ENCODE results near the gene ANXA11. TPM values are rescaled to one million over a fixed set of nuclear protein-coding genes. Genes with fewer than 3 reads are reported as not detected.
A peak's percentile ranks its signal among the peaks of the same experiment; 100 is the strongest.
"Not testable (repeated sequence)": the region's sequence is repeated elsewhere in the genome, so short reads cannot be mapped to it uniquely, and the experiment has no call there.

Gene ANXA11
- 219 and 266 TPM in 2 replicates for total RNA-seq
- polyA plus RNA-seq (2012): 136 TPM

DNA sequence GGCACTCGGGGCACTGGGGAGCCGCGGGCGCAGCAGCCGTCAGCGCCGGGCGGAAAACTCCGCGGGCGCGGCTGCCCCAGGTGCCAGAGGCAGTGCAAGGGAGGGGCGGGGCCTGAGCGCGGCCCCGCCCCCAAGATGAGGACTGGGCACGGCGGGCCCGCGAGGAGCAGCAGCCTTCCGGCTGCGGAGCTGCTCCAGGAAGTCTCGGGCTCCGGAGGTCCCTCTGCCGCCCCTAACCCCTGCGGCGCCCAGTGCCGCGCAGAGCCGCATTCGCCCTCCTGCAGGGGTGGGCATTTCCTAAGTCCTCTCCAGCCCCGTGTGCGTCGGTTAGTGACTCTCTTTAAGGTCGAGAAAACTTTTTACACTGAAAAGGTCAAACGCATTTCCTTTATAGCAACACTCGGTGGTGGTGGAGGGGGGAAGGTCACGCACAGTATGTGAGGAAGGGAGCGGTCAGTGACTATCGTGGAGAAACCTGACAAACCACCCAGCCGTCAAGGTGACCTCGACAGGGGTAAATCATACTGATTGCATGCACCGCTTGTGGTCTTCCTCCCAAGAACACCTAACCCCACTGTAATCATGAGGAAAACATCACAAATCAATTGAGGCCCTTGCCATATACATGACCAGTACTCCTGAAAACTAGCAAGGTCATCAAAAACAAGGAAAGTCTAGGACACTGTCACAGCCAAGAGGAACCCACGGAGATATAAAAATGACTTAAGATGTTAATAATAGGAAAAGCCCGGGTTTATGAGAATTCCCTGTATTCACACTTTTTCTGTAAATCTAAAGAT, at the start of gene ANXA11:
Gene ANXA11 (minus strand): TSS at position 61 of the 800 bp plus-strand sequence. CDS start 32,676 bp downstream, outside the sequence.
- peak; percentile 82 for DNase-seq (ENCODE audit: low read depth)

DNA sequence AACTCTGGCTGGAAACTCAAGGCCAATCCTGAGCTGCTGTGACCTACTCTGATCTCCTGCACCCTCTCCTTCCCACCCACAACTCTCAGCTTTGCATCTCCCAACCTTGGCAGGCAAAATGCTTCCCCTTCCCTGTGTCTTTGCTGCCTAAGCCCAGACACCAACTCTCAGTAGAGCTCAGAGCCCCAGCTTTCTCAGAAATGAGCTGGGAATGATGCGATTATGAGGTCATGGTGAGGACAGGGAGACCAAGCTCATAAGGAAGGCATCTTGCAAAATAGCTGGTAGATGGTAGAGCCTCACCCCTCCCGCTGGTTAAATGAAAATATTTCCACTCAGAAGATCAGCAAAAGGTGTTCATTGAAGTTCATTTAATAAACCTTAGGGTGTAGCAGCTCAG, 49.4 kb upstream of the ANXA11 start:
- DNase-seq (ENCODE audit: low read depth): not testable (repeated sequence)

DNA sequence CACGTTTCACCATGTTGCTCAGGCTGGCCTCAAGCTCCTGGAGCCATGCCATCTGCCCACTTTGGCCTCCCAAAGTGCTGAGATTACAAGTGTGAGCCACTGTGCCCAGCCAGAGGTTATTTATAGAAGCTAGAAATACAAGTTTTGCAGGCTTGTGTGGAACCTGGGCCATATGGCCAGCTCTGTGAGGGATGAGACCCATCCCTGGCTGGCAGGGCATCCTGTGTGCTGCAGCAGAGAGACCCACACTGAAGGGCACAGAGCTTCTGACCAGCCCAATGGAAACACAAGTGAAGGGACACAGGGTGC, 48.6 kb upstream of the ANXA11 start:
- DNase-seq (ENCODE audit: low read depth): not testable (repeated sequence)

DNA sequence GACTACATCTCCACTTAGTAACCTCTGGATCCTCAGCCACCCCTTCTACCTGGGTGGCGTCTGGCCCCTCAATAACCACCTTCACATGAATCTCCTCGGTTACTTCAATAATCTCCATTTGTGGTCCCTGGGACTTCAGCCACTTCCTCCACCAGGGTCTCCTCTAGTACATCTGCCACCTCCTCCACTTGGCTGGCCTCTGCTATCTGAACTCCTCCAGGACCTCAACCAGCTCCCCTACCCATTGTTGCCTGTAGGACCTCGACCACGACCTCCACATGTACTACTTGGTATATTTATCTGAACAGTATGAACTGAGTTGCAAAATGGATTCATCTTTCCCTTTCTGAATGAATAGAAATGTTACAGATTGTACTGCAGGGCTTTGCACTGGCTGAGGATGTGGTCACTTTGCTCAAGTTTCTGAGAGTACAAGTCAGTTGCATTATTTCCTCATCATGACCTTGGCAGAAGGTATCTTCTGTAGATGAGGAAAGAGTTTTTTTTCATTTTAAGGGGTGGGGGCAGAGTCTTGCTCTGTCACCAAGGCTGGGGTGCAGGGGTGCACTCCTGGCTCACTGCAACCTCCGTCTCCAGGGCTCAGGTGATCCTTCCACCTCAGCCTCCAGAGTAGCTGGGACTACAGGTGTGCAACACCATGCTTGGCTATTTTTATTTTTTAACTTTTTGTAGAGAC, 48.1 kb upstream of the ANXA11 start:
- no peak for DNase-seq (ENCODE audit: low read depth)

DNA sequence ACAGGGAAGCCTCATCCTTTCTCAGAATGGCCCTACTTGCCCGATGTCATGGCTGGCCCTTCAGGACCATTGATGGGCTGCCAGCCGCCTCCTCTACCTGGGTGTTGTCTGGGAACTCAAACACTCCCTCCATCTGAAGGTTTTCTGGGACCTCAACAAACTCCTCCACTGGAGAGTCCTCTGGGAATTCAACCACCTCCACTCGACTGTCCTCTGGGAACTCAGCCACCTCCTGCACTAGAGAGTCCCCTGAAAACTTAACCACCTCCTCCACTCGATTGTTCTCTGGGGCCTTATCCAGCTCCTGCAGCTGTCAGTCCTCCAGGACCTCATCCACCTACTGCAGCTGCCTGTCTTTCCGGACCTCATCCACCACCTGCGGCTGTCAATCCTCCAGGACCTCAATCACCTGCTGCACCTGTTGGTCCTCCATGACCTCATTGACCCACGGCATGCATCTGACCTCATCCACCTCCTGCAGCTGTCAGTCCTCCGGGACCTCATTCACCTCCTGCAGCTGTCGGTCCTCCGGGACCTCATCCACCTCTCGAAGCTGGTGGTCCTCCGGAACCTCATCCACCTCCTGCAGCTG, 47.1 kb upstream of the ANXA11 start:
- DNase-seq (ENCODE audit: low read depth): peak; percentile 84

DNA sequence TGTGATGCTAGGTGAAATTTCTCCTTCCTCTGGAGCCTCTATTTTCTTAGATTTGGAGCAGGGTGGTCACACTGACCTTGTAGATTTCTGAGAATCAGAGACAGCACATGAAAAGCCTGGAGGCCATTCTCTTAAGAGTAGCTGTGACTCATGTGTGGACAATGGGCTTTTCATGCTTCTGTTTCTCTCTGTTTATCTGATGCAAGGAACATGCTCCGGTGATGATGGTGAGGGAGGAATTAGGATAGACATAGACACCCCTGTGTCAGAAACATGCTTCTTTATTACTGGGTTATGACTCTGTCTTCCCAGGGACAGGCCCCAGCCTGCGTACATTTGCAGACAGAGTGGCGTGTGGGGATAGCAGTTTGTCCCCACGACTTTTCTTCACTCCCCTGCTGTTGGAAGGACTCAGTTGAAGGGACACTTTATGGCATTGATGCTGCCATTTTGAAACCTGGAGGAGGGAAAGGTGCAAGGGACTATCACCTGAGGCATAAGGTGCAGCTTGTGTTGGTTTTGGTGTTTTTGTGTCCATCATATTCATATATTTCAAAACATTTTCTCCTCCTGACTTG, 46.5 kb upstream of the ANXA11 start:
- not testable (repeated sequence) for DNase-seq (ENCODE audit: low read depth)

DNA sequence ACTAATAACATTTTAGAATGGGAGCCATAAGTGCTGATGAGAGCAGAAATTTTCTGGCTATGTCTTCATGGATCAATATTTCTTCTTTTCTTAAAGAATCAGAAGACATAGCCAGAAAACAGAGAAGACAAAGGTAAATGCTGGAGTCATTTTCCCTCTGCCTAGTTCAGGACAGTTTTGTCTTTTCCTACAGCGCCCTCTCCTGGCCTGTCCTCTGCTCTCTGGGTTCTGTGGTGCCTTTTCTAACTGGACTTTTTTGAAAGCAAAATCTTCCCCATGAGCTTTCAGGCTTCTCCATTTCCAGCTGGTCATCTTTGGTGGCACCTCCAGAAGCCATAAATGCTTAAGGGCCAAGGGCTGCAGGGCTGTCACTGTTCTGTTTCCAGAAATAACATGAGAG, 45.1 kb upstream of the ANXA11 start:
- not testable (repeated sequence) for DNase-seq (ENCODE audit: low read depth)

DNA sequence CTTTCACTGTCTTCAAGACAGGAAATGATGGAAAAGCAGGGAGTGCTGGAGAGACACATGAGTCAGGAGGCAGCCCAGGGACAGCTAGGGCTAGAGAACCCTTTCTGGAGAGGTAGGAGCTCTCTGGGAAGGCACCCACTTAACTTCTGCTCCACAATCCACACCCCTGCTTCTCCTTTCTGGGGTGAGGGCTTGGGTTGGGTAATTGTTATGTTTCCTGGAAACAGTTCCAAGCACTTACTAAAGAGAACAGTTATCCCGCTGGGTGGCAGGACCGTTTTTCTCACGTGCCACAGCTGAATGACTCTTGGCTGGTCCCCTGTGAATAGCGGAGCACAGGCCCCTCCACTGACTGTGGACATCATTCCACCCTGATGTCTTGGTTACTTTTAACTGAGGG, 44.6 kb upstream of the ANXA11 start:
- DNase-seq (ENCODE audit: low read depth): not testable (repeated sequence)

DNA sequence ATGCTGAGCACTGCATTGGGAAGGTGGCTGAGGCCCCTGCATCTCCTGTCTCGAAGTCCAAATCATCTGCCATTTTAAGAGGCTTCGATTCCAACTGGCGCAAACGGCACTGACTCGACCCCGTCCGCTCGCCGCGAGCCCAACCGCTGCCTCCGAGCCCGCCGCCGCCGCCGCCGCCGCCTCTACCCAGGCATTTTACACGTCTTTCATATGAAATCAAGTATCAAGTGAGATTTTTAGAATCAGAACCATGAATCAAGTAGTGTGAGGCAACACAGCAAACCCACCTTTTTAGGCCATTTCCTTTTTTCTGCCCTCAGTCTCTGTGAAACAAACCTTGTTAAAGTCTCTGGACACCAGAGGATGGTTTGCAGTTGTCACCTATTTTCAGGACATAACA, 42.3 kb upstream of the ANXA11 start:
- not testable (repeated sequence) for DNase-seq (ENCODE audit: low read depth)

DNA sequence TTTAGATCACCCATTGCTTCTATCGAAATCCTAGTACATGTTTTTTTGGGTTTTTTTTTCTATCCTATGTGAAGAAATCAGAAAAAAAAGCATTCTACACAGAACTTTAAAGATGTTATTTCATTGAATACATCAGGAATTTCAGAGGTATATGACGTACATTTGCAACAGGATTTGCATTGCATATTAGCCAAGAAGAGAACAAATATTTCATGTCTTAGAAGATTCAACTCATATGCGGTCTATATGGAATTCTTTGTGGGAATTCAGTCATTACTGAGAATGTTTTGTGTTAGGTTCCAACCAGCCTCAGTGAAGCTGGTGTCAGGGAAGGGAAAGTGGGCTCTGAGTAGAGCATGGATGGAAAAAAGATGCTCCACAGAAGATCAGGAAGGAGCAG, 39.0 kb upstream of the ANXA11 start:
- not testable (repeated sequence) for DNase-seq (ENCODE audit: low read depth)

DNA sequence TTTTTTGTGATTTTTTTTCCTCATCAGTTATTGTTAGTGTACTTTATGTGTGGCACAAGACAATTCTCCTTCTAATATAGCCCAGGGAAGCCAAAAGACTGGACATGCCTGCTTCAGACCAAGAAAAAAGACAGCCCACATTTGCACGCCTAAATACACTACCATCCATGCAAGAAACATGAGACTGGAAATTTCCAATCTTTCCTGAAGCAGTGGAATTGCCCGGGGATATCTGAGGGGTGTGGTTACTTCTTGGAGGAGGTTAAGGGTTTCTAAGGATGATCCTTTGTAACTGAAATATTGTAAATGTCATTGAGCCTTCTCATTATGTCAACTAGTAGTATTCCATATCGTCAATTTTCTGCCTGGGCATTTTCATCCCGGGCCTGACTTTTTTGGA, 37.0 kb upstream of the ANXA11 start:
- not testable (repeated sequence) for DNase-seq (ENCODE audit: low read depth)

DNA sequence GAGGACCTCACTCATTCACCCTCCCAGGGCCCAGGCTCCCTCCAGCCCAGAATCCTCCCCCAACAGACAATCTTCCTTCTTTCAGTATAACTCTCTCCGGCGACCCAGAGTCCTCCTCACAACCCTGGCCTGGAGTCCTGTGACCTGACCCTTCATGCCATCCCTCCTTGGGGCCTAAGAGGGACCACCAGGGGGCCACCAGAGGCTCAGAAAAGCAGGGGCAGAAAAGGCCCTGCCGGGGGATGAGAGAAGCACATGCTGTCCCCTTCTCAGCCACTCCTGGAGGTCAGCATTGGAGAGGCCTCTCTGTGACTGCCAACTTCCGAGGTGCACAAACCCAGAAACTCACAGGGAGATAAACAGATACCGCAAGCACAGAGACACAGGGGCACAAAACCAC, 31.1 kb upstream of the ANXA11 start:
- DNase-seq (ENCODE audit: low read depth): not testable (repeated sequence)

DNA sequence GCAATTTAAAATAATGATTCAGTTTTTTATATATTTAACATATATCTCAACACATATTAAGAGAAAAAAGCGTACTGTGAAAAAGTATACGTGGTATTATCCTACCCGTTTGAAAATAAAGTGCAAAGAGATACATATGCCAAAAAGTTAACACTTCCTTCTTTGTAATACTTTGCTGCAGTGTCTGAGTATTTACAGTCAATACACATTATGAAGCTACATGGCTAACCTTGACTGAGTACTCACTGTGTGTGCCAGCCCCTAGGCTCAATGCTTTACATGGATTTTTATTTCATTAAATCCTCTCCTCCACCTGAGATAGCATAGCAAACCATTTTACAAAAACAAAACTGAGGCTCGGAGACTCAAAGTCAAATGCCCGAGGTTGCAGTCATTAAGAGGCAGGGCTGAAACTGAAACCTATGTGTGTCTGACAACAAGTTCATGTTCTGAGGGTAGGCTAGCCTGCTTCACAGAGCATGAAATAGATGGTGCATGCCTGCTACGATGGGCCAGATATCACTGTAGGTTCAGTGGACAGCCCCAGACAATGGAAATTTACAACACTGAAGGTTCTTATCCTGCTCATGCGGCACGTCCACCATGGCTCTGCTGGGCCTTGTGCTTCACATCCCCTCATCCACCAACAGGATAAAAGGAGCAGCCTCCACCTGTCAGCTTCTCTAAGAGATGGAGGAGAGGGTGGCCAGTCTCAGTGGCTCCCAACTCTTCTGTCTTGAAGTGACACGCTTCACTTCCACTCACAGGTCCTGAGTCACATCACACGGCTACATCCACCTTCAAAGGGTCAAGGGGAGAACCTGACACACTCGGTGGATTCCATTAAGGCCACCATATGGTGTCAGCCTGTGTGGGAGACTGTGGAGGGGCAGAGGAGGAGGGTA, 29.2 kb upstream of the ANXA11 start:
- DNase-seq (ENCODE audit: low read depth): not testable (repeated sequence)

DNA sequence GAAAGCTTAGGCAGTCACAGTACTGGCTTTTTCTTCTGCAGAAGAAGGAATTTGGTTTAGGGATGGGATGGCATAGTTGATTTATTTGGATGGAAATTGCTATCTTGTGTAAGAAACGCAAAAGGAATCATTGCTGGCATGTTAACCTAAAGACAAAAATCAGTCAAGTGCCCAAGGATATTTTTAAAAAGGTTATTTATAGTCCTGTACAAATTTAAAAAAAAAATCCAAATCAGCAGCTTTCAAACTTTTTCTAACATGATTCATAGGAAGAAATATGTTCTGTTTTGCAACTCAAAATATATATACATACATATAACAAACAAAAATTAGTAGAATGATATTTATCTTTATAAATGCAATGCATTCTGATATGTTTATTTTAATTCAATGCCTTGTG, 28.5 kb upstream of the ANXA11 start:
- not testable (repeated sequence) for DNase-seq (ENCODE audit: low read depth)

DNA sequence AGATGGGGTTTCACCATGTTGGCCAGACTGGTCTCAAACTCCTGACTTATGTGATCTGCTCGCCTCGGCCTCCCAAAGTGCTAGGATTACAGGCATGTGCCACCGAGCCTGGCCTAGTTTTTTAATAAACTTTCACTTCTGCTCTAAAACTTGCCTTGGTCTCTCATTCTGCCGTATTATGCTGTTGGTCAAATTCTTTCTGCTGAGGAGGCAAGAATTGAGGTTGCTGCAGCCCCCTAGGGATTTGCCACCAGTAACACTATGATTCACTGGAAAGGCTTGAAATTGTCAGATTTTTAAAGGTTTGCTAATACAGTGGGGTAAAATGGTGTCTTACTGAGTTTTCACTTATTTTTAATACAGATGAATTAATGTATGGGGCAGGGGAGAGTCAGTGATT, 21.4 kb upstream of the ANXA11 start:
- peak; percentile 16 for DNase-seq (ENCODE audit: low read depth)

DNA sequence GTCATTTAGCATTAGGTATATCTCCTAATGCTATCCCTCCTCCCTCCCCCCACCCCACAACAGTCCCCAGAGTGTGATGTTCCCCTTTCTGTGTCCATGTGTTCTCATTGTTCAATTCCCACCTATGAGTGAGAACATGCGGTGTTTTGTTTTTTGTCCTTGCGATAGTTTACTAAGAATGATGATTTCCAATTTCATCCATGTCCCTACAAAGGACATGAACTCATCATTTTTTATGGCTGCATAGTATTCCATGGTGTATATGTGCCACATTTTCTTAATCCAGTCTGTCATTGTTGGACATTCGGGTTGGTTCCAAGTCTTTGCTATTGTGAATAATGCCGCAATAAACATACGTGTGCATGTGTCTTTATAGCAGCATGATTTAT, 17.7 kb upstream of the ANXA11 start:
- not testable (repeated sequence) for DNase-seq (ENCODE audit: low read depth)

DNA sequence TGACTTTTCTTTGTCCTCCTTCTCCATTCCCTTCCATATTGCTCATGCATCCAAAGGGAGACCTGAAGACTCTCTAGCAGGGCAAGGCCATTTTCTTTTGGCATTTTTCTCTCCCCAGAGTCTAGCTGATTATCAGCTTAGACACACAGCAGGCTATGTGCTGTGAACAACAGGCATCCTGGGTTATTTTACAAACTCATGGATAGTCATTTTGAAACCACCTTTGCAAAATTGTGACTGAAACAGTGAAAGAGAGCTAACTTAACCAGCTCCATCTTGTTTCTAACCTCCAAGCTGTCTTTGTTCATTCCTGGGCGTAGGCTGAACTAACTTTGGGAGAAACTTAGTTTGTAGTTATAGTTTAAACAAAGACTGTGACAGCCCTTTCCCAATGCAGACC, 13.5 kb upstream of the ANXA11 start:
- DNase-seq (ENCODE audit: low read depth): not testable (repeated sequence)

DNA sequence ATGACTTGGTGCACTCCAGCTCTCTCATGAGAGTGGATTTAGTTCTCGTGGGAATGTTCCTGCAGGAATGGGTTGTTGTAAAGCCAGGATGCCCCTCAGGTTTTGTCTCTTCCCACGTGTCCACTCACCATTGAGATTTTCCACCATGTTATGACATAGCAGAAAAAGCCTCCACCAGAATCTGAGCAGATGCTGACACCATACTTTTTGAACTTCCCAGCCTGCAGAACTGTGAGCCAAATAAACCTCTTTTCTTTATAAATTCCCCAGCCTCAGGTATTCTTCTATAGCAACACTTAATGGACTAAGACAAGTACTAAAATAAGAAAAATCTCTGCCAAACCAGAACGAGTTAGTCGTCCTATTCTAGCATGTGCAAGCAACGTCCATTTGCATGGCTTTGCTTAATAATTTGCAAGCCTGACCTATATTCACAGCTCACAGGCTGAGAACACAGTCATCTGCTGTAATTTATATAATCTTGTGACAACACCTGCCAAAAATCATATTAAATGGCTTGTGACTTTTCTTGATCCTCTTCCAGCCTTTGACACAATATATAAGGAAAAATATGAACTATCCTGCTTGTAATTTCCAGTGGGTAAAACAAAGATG, 9.1 kb upstream of the ANXA11 start:
- not testable (repeated sequence) for DNase-seq (ENCODE audit: low read depth)

DNA sequence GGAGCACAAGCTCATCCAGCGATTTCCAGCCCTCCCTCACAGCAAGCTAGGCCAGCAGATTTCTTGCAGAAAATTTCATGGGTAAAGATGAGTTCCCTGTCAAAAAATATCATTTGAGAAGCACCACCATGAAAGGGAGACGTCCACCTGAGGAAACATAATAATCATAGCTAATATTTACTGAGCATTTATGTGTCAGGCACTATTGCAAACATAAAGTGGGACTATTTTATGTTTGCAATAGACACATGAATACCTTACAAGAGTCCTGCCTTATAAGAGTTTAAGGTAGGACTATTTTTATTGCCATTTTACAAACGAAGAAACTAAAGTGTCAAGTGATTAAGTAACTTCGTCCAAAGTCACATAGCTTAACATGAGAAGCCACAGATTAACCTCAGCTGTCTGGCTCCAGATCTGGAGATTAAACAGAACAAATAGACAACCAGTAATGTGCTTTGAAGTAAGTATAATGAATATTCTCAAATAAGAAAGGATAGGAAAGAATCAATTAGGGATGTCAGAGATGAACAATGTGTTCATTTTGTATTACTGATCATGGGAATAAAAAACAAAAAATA, 7.3 kb upstream of the ANXA11 start:
- not testable (repeated sequence) for DNase-seq (ENCODE audit: low read depth)

DNA sequence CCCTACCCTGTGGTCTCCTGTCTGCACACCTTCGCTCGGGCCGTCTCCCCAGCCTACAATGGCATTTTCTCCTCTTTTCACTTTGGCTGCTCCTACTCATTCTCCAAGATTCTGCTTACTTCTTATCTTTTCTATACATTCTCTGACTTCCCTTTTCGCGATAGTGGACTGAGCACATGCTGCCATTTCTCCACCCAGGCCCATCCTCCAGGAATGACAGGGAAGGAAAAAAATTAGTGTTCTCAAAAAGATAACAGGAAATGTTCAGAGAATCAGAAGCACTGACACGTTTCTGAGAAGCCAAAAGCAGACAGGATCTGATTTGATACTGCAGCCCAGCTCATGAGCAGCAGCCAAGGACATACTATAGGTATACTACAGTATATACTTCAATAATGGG, 6.4 kb upstream of the ANXA11 start:
- no peak for DNase-seq (ENCODE audit: low read depth)

All from myocyte (in vitro differentiated cells).